GM21360 (cell line): ENCODE measurements around the gene TNS4.

Experiments
- ATAC-seq: cut with Tn5 transposase; IDR thresholded peaks from one replicate; pipeline ENCODE4 v1.9.1; 2021; ENCODE audit warnings: mild to moderate bottlenecking, moderate library complexity; ENCODE audit not compliant: unreplicated experiment

Gene TNS4

GRCh38 chr17:40518401-40519088 is 17.1 kb upstream of the TNS4 start:
- no peak for ATAC-seq

- ATAC-seq, result no peak
Observed at GRCh38 chr17:40517981-40518380, 16.6 kb upstream of the TNS4 start.

GRCh38 chr17:40517286-40517662 is 15.9 kb upstream of the TNS4 start:
- ATAC-seq, result no peak

GRCh38 chr17:40516581-40517285 is 15.3 kb upstream of the TNS4 start:
- no peak for ATAC-seq

GRCh38 chr17:40515491-40516041 is 14.1 kb upstream of the TNS4 start:
- ATAC-seq, result no peak

GRCh38 chr17:40515011-40515410 is 13.6 kb upstream of the TNS4 start:
- no peak for ATAC-seq

- no peak for ATAC-seq
Observed at GRCh38 chr17:40514013-40514875, 12.8 kb upstream of the TNS4 start.

GRCh38 chr17:40511667-40512220 is 10.3 kb upstream of the TNS4 start:
- ATAC-seq, result no peak

GRCh38 chr17:40511136-40511535 is 9.7 kb upstream of the TNS4 start:
- no peak for ATAC-seq

GRCh38 chr17:40510328-40510648 is 8.9 kb upstream of the TNS4 start:
- no peak for ATAC-seq

- no peak for ATAC-seq
Observed at GRCh38 chr17:40509626-40510327, 8.4 kb upstream of the TNS4 start.

- no peak for ATAC-seq
Observed at GRCh38 chr17:40506786-40507185, 5.4 kb upstream of the TNS4 start.

GRCh38 chr17:40503154-40503553 is 1.7 kb upstream of the TNS4 start:
- ATAC-seq, result no peak

- ATAC-seq, result no peak
Observed at GRCh38 chr17:40502716-40503115, 1.3 kb upstream of the TNS4 start.

GRCh38 chr17:40500709-40501108 is 714 bp downstream of the TNS4 start:
- no peak for ATAC-seq

GRCh38 chr17:40500190-40500589 is 1.2 kb downstream of the TNS4 start:
- no peak for ATAC-seq

GRCh38 chr17:40499551-40500189 is 1.8 kb downstream of the TNS4 start:
- ATAC-seq, result no peak

GRCh38 chr17:40498281-40499084 is 2.9 kb downstream of the TNS4 start:
- no peak for ATAC-seq

GRCh38 chr17:40497695-40498094 is 3.7 kb downstream of the TNS4 start:
- no peak for ATAC-seq
